Small intestine (tissue), 7 donors: Measurements from ENCODE around the gene CPT1C. TPM values are rescaled to one million over a fixed set of nuclear protein-coding genes. Genes with fewer than 3 reads are reported as not detected.

Experiments
- DNase-seq, 2 donors: peaks; one replicate each; pipeline versions ENCODE4 v3.0.0 to v3.0.0-alpha.2; 2013
- FAIRE-seq: peaks from 2 replicates; lab custom pipeline; 2012; peaks lifted over from hg19 to GRCh38; lab: Jason Lieb, UNC
- H3K27ac ChIP-seq, 3 donors: one replicate each; pipeline ENCODE4 v1.5.1; 2013; ENCODE audit warnings: low read length in 2 of 3, mild to moderate bottlenecking in 2 of 3, control low read depth in 1 of 3, inconsistent platforms in 1 of 3, low read depth in 1 of 3, moderate library complexity in 1 of 3
- H3K27me3 ChIP-seq, 3 donors: one replicate each; pipeline ENCODE4 v1.6.1; 2013; ENCODE audit warnings: low read length in 3 of 3, inconsistent platforms in 1 of 3; ENCODE audit not compliant: control insufficient read depth in 3 of 3, insufficient read depth in 3 of 3
- H3K36me3 ChIP-seq, 3 donors: one replicate each; pipeline ENCODE4 v1.6.1; 2013; ENCODE audit warnings: low read length in 3 of 3, inconsistent platforms in 1 of 3, low read depth in 1 of 3, mild to moderate bottlenecking in 1 of 3, moderate library complexity in 1 of 3; ENCODE audit not compliant: control insufficient read depth in 3 of 3, insufficient read depth in 2 of 3
- H3K4me1 ChIP-seq, 3 donors: one replicate each; pipeline ENCODE4 v1.6.1; 2013; ENCODE audit warnings: low read length in 2 of 3, inconsistent platforms in 1 of 3, low read depth in 1 of 3, mild to moderate bottlenecking in 1 of 3, moderate library complexity in 1 of 3; ENCODE audit not compliant: control insufficient read depth in 3 of 3, insufficient read depth in 2 of 3
- H3K4me3 ChIP-seq, 3 donors: one replicate each; pipeline ENCODE4 v1.5.1; 2013; ENCODE audit warnings: low read length in 3 of 3, control low read depth in 1 of 3, inconsistent platforms in 1 of 3, low read depth in 1 of 3, mild to moderate bottlenecking in 1 of 3, moderate library complexity in 1 of 3
- H3K9me3 ChIP-seq, 2 donors: one replicate each; pipeline ENCODE4 v1.6.1; 2013; ENCODE audit warnings: low read depth in 1 of 2, low read length in 1 of 2; ENCODE audit not compliant: control insufficient read depth in 2 of 2, insufficient read depth in 1 of 2
- WGBS, 3 donors: extraction: QIAGEN DNeasy Blood & Tissue Kit; methylation state at CpG; one replicate each; pipeline ENCODE4 v1.1.7; 2013; 5-methylcytosine and 5-hydroxymethylcytosine counted together
- polyA plus RNA-seq, 4 donors: library from polyadenylated mRNA; stranded (reverse) in 3 of 4; unstranded in 1 of 4; fragments of 200-250 nt in 3 of 4; fragments of 120-200 nt in 1 of 4; gene quantifications; one replicate each; pipeline versions ENCODE4 v1.2.1 to v1.2.3, GENCODE V29; 2013
- donor health status: healthy with polysubstance abuse.
- donor health status: control.
- donor health status: control.
- donor health status: Bipolar disorder and iron deficiency.
- donor health status: healthy.

Gene CPT1C
- polyA plus RNA-seq, 4 donors, result 1.9 to 4.5 TPM; not detected in 2

DNA sequence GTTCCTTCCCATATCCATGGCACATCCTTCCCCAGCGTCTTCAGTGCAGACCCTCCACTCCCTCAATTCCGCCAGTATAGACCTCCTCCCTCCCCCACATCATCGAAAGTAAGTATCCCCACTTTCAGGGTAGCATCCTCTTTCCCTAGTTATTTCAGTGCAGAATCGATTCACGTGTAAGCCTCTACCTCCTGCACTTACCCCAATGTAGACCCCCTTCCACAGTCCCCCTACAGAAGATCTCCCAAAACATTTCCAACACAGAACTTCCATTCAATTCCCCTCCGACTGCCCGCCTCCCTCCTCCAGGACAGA, 25.9 kb upstream of the CPT1C start:
- peaks cover 4 to 15% (median 7%) of the 10 kb centered on the region in 3 donors for H3K4me1 ChIP-seq
- H3K27me3 ChIP-seq, result no peaks in the 10 kb centered on the region
- no peaks in the 10 kb centered on the region for H3K9me3 ChIP-seq
- WGBS, 3 donors, result 0 to 2% (median 1%) methylated on average over 7 of the region's 7 CpGs
- peak overlapping the region; percentile 64 to 79 (median 69) for H3K4me3 ChIP-seq
- peak overlapping the region; percentile 70 to 88 (median 85) for H3K27ac ChIP-seq
- H3K36me3 ChIP-seq, result peaks cover 4 to 48% (median 12%) of the 10 kb centered on the region in 3 donors
- DNase-seq (no peak), FAIRE-seq (no peak)

DNA sequence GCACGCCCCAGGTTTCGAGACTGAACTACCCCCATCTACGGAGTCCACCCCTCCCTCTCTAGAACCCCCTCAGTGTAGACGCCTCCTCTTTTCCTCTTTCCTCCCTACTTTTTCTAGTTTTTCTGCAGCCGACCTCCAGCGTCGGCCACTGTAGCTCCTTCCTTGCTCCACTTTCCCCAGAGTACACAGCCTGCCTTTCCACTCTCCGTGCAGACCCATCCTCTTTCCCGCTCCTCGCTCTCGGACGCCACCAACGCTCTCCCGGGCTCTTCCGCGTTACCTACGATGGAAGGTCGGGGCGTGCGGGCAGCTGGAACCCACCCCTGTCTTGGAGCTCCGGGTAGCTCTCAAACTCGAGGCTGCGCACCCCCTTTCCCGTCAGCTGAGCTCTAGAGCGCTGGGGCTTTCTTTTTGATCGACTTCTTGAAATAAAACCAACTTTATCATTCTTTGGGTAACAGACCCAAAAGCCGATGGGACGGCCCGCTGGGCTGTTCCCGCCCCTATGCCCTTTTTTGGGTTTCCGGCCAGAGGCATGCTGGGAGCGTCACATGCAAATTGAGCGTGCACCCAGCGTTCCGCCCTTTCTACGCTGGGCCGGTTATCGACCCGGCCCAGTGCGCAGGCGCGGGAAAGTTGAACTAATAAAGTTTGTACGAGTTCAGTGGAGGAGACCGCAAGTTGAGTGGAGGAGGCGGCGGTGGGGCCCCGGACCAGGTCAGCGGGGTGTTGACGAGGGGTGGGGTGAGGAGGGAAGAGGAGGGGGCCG, 25.4 kb upstream of the CPT1C start, which contains the start of the genes BCL2L12 and IRF3:
TSS of gene BCL2L12 (plus strand) at position 583 of the 769 bp plus-strand sequence. CDS start 760 bp downstream, outside the sequence.
TSS of gene IRF3 (minus strand) at position 507 of the 769 bp plus-strand sequence. CDS start 1,019 bp downstream, outside the sequence.
- FAIRE-seq (no peak), DNase-seq (peak; percentile 98 to 99)
- H3K27me3 ChIP-seq, result no peaks in the 10 kb centered on the region
- WGBS, 3 donors, result 0 to 1% (median 0%) methylated on average over 49 to 50 of the region's 50 CpGs
- peak within 1 kb of the TSS; percentile 64 to 79 (median 69) for H3K4me3 ChIP-seq
- peaks cover 4 to 15% (median 7%) of the 10 kb centered on the region in 3 donors for H3K4me1 ChIP-seq
- H3K9me3 ChIP-seq, result no peaks in the 10 kb centered on the region
- H3K27ac ChIP-seq, result peak within 1 kb of the TSS; percentile 70 to 88 (median 85)
- peaks cover 3 to 47% (median 12%) of the 10 kb centered on the region in 3 donors for H3K36me3 ChIP-seq

- WGBS, 3 donors, result 0 to 3% (median 1%) methylated on average over 9 of the region's 9 CpGs
- H3K9me3 ChIP-seq, result no peaks in the 10 kb centered on the region
- H3K27me3 ChIP-seq, result no peaks in the 10 kb centered on the region
- H3K27ac ChIP-seq, result peak overlapping the region in 2 of 3 donors; percentile 43 to 70
- no peak for DNase-seq
- H3K4me3 ChIP-seq, result peak overlapping the region; percentile 6 to 79 (median 69)
- peaks cover 3 to 43% (median 12%) of the 10 kb centered on the region in 3 donors for H3K36me3 ChIP-seq
- peaks cover 4 to 15% (median 7%) of the 10 kb centered on the region in 3 donors for H3K4me1 ChIP-seq
- FAIRE-seq, result no peak
These were observed 24.8 kb upstream of the CPT1C start for GRCh38 chr19:49666120-49666444.

DNA sequence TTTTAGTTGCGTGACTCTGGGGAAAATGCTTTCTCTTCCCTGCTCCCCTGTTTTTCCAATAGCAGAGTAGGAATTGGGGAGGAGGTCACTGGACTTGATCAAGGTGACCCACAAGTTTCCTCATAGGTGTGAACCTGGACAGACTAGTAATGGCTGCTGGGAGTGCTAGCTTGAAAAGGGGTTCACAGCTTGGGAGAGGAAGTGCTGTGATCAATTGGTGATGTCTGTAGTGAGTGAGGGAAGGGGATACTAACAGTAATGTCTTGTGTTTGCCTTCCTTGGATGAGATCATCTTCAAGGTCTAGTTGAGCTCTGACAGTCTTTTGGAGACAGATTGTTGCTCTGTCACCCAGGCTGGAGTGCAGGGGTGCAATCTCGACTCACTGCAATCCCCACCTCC, 23.4 kb upstream of the CPT1C start:
- H3K27ac ChIP-seq, result no peak overlapping the region
- DNase-seq (no peak), FAIRE-seq (no peak)
- H3K4me3 ChIP-seq, result no peak overlapping the region
- peaks cover 4 to 22% (median 7%) of the 10 kb centered on the region in 3 donors for H3K4me1 ChIP-seq
- H3K9me3 ChIP-seq, result no peaks in the 10 kb centered on the region
- WGBS, 3 donors, result 88 to 95% (median 89%) methylated on average over 2 of the region's 2 CpGs
- peaks cover 0 to 32% (median 6%) of the 10 kb centered on the region in 3 donors for H3K36me3 ChIP-seq
- H3K27me3 ChIP-seq, result no peaks in the 10 kb centered on the region

DNA sequence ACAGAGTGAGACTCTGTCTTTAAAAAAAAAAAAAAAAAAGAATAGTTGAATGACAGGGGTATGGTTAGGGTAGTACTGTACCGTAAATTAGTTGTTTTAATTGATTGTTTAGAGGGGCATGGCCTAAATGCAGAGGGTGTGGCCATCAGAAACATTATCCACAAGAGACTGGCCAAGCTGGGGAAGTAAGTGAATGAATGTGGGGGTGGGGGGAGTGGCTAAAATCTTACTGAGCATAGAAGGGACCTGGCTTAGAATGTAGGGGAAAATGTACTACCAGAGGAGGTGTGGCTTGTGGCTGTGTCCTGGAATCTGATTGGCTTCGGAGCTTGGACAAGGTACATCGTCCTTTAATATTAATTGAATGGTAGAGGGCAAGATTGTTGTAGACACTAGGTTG, 21.4 kb upstream of the CPT1C start:
- WGBS, 3 donors, result 91 to 92% (median 91%) methylated on average over 3 of the region's 3 CpGs
- Histone ChIP-seq H3K4me1 (peaks cover 4 to 17% (median 4%) of the 10 kb centered on the region in 3 donors), H3K27ac (no peak overlapping the region), H3K27me3 (no peaks in the 10 kb centered on the region), H3K4me3 (no peak overlapping the region), H3K36me3 (peaks cover 0 to 29% (median 0%) of the 10 kb centered on the region in 3 donors), H3K9me3 (no peaks in the 10 kb centered on the region)
- FAIRE-seq, result no peak
- no peak for DNase-seq

DNA sequence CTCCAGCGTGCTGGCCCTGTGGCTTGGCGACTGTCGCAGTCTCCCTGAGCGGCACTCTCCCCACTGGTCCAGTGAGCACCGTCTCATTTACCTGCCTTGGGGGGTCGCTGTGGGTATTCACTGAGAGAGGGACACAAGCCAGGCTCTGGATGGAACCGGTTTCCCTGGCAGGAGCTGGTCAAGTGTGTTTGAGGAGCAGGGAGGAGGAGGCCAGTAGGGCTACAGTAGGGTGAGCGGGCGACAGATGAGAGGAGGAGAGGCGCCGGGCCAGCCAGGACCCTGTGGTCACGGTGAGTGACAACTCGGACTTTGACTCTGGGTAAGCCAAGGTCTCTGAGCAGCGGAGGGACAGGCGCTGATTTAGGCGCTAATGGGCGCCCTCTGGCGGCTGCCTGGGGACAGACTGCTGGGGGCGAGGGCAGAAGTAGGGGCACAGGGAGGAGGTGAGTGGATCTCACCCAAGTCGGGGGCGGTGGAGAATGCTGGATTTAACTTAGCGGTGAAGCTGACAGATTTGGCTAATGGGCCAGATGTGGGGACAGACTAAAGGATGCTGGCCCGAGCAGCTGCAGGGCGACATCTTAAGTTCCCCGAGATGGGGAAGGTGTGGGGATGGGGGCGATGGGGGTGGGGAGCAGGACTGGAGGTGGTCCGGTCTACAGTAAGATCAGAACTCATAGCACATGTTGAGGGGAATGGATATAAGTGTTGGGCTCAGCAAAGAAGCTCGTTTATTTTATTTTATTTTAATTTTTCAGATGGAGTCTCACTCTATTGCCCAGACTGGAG, 18.6 kb upstream of the CPT1C start:
- WGBS, 3 donors, result 17 to 26% (median 23%) methylated on average over 28 of the region's 28 CpGs
- peak overlapping the region in 2 of 3 donors; percentile 25 to 26 for H3K4me3 ChIP-seq
- FAIRE-seq, result no peak

GRCh38 chr19:49676136-49676783, 14.7 kb upstream of the CPT1C start:
- H3K27ac ChIP-seq, result peak overlapping the region; percentile 68 to 98 (median 88)
- H3K4me1 ChIP-seq, result peaks cover 2 to 29% (median 7%) of the 10 kb centered on the region in 3 donors
- peak overlapping the region; percentile 43 to 50 (median 48) for H3K4me3 ChIP-seq
- 1 to 2% (median 1%) methylated on average over 27 of the region's 27 CpGs for WGBS, 3 donors
- no peaks in the 10 kb centered on the region for H3K27me3 ChIP-seq
- H3K36me3 ChIP-seq, result peaks cover 0 to 30% (median 0%) of the 10 kb centered on the region in 3 donors
- H3K9me3 ChIP-seq, result no peaks in the 10 kb centered on the region
- FAIRE-seq, result no peak
- peak in 1 of 2 donors; percentile 91 for DNase-seq

More for the DNA sequence above, 18.6 kb upstream of the CPT1C start:
- Histone ChIP-seq H3K27ac (peak overlapping the region; percentile 50 to 81 (median 64)), H3K4me1 (peaks cover 0 to 11% (median 0%) of the 10 kb centered on the region in 3 donors), H3K27me3 (no peaks in the 10 kb centered on the region), H3K9me3 (no peaks in the 10 kb centered on the region), H3K36me3 (peaks cover 0 to 29% (median 0%) of the 10 kb centered on the region in 3 donors)
- DNase-seq, result peak; percentile 86 to 90
